Measurements from ENCODE around the gene RNF157. TPM values are rescaled to one million over a fixed set of nuclear protein-coding genes. Genes with fewer than 3 reads are reported as not detected.
A peak's percentile ranks its signal among the peaks of the same experiment; 100 is the strongest.

Gene RNF157
- total RNA-seq, 1 donor = 0.36 TPM

DNA sequence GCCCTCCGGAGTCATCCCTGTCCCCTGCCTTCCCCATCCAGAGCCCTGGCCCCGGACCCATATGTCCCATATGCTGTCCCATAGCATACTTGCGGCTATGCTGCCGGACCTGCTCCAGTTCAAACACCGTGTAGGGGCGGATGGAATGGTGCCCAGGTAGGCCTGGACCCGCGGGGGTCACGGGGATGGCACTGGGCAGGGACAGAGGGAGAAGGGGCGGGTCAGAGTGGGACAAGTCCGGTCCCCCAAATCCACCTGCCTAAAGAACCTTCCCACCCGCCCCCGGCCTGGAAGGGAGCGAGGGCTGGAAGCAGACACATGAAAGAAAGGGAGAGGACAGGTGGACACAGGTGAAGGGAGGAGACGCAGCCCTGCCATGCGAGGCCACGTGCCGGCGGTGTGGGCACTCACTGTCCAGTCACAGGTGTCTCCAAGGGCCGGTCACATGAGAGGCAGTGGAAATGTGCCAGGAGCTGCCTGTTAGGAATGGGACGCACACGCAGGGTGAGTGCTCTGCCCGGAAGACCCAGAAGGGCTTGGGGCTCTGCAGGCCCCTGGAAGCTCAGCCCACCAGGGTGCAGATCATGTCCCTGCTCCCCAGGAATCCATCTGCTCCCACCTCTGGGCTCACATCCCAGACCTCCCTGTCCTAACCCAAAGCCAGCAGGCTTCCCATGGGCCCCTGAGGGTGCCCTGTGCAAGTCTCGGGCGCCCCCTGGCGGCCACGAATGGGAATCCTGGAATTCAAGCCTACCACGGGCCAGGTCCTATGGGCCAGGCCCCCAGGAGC is 38.9 kb upstream of the RNF157 start:
- Histone ChIP-seq H3K36me3 (ENCODE audit: insufficient read depth, low read length) (no peaks in the 10 kb centered on the region), H2AFZ (ENCODE audit: low read length) (no peak overlapping the region), H4K20me1 (ENCODE audit: insufficient read depth, low read length) (no peaks in the 10 kb centered on the region), H3K27ac (ENCODE audit: low read depth, low read length) (no peak overlapping the region), H3K4me3 (ENCODE audit: insufficient read depth, low read length) (no peak overlapping the region), H3K9me3 (ENCODE audit: low read depth, low read length) (no peaks in the 10 kb centered on the region), H3K79me2 (ENCODE audit: insufficient read depth, low read length) (no peaks in the 10 kb centered on the region), H3K4me2 (ENCODE audit: insufficient read depth, low read length) (no peak overlapping the region), H3K27me3 (ENCODE audit: insufficient read depth, low read length) (no peaks in the 10 kb centered on the region), H3K4me1 (ENCODE audit: insufficient read depth, low read length) (peaks cover 5% of the 10 kb centered on the region)
- TF ChIP-seq, protein P1, sequence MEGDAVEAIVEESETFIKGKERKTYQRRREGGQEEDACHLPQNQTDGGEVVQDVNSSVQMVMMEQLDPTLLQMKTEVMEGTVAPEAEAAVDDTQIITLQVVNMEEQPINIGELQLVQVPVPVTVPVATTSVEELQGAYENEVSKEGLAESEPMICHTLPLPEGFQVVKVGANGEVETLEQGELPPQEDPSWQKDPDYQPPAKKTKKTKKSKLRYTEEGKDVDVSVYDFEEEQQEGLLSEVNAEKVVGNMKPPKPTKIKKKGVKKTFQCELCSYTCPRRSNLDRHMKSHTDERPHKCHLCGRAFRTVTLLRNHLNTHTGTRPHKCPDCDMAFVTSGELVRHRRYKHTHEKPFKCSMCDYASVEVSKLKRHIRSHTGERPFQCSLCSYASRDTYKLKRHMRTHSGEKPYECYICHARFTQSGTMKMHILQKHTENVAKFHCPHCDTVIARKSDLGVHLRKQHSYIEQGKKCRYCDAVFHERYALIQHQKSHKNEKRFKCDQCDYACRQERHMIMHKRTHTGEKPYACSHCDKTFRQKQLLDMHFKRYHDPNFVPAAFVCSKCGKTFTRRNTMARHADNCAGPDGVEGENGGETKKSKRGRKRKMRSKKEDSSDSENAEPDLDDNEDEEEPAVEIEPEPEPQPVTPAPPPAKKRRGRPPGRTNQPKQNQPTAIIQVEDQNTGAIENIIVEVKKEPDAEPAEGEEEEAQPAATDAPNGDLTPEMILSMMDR (IDR thresholded peaks at IDR 0.05; ENCODE audit: extremely low read depth, low read depth, low read length) = peak; percentile 90
- DNase-seq (ENCODE audit: insufficient read length, low spot score, missing footprints) = peak; percentile 99

DNA sequence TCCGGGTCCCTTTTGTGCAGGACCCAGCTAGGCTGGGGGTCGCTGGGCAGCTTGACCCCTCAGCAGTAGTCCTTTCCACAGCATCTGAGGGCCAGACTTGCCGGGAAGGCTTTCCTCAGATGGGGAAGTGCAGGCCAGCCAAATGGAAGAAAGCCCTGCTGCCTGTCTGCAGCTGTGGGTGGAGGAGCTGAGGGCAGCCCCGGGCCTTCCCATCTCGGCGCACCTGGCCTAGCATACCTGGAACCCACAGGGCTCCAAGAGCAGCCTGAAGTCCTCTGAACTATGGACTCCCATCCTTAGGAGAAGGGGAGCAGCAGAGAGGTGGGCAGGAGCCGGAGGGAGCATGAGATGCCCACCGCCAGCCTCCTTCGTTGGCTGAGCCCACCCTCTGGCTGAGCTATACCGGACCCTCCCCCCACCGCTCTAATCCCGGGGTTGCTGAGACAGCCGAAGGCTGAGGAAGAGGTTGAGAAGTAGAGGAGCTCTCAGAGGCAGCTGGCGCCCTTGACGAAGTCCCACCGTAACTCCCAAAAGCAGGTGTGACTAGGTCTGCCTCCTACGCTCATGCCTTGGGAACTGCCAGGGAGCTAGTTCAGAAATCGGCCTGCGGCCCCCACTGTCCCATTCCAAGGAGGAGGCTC is 38.1 kb upstream of the RNF157 start:
- Histone ChIP-seq H3K9me3 (ENCODE audit: low read depth, low read length) (no peaks in the 10 kb centered on the region), H3K27me3 (ENCODE audit: insufficient read depth, low read length) (no peaks in the 10 kb centered on the region), H3K36me3 (ENCODE audit: insufficient read depth, low read length) (no peaks in the 10 kb centered on the region), H3K4me1 (ENCODE audit: insufficient read depth, low read length) (peaks cover 5% of the 10 kb centered on the region), H3K4me2 (ENCODE audit: insufficient read depth, low read length) (no peak overlapping the region), H3K27ac (ENCODE audit: low read depth, low read length) (no peak overlapping the region), H3K79me2 (ENCODE audit: insufficient read depth, low read length) (no peaks in the 10 kb centered on the region), H2AFZ (ENCODE audit: low read length) (no peak overlapping the region), H3K4me3 (ENCODE audit: insufficient read depth, low read length) (no peak overlapping the region), H4K20me1 (ENCODE audit: insufficient read depth, low read length) (no peaks in the 10 kb centered on the region)
- TF ChIP-seq, protein P1 (IDR thresholded peaks at IDR 0.05; ENCODE audit: extremely low read depth, low read depth, low read length) = no peak
- peak; percentile 45 for DNase-seq (ENCODE audit: insufficient read length, low spot score, missing footprints)

- TF ChIP-seq, protein P1 (IDR thresholded peaks at IDR 0.05; ENCODE audit: extremely low read depth, low read depth, low read length) = no peak
- H3K4me1 ChIP-seq (ENCODE audit: insufficient read depth, low read length) = peaks cover 5% of the 10 kb centered on the region
- no peaks in the 10 kb centered on the region for H3K36me3 ChIP-seq (ENCODE audit: insufficient read depth, low read length)
- H3K79me2 ChIP-seq (ENCODE audit: insufficient read depth, low read length) = no peaks in the 10 kb centered on the region
- no peak overlapping the region for H2AFZ ChIP-seq (ENCODE audit: low read length)
- H3K27me3 ChIP-seq (ENCODE audit: insufficient read depth, low read length) = no peaks in the 10 kb centered on the region
- no peaks in the 10 kb centered on the region for H4K20me1 ChIP-seq (ENCODE audit: insufficient read depth, low read length)
- no peak overlapping the region for H3K27ac ChIP-seq (ENCODE audit: low read depth, low read length)
- no peaks in the 10 kb centered on the region for H3K9me3 ChIP-seq (ENCODE audit: low read depth, low read length)
- DNase-seq (ENCODE audit: insufficient read length, low spot score, missing footprints) = peak; percentile 71
- no peak overlapping the region for H3K4me2 ChIP-seq (ENCODE audit: insufficient read depth, low read length)
- no peak overlapping the region for H3K4me3 ChIP-seq (ENCODE audit: insufficient read depth, low read length)
Measured at GRCh38 chr17:76277300-76278267, 37.3 kb upstream of the RNF157 start.

Measured in osteoblast (primary cell).